Mucosa of rectum (tissue), 2 donors: Measurements from ENCODE around the gene DEPDC1.

ENCODE experiments used
- H3K27ac ChIP-seq, 2 donors: one replicate each; pipeline ENCODE4 v1.7.0; 2013; ENCODE audit warnings: inconsistent platforms in 2 of 2, low read depth in 2 of 2, low read length in 2 of 2
- H3K27me3 ChIP-seq, 2 donors: one replicate each; pipeline ENCODE4 v1.7.0; 2013; ENCODE audit warnings: low read length in 2 of 2; ENCODE audit not compliant: control insufficient read depth in 2 of 2, insufficient read depth in 2 of 2
- H3K36me3 ChIP-seq, 2 donors: one replicate each; pipeline ENCODE4 v1.7.0; 2013; ENCODE audit warnings: low read length in 2 of 2; ENCODE audit not compliant: control insufficient read depth in 2 of 2, insufficient read depth in 2 of 2
- H3K4me1 ChIP-seq, 2 donors: one replicate each; pipeline ENCODE4 v1.7.0; 2013; ENCODE audit warnings: low read length in 2 of 2, mild to moderate bottlenecking in 1 of 2; ENCODE audit not compliant: control insufficient read depth in 2 of 2, insufficient read depth in 2 of 2
- H3K4me3 ChIP-seq, 2 donors: one replicate each; pipeline ENCODE4 v1.7.0; 2013; ENCODE audit warnings: low read length in 2 of 2
- H3K9ac ChIP-seq, 2 donors: one replicate each; pipeline ENCODE4 v1.7.0; 2013; ENCODE audit warnings: low read length in 2 of 2, low read depth in 1 of 2, mild to moderate bottlenecking in 1 of 2
- H3K9me3 ChIP-seq, 2 donors: one replicate each; pipeline ENCODE4 v1.7.0; 2013; ENCODE audit warnings: low read length in 2 of 2; ENCODE audit not compliant: control insufficient read depth in 2 of 2
- donor health status: healthy.
- donor health status: Normal muscosa, but diverticular disease.

DEPDC1 gene

GRCh38 chr1:68426594-68426993, 70.3 kb downstream of the DEPDC1 start:
- Histone ChIP-seq H3K9me3 (no peaks in the 10 kb centered on the region), H3K27me3 (no peaks in the 10 kb centered on the region), H3K36me3 (no peaks in the 10 kb centered on the region), H3K4me1 (no peaks in the 10 kb centered on the region), H3K9ac (no peak overlapping the region), H3K4me3 (no peak overlapping the region), H3K27ac (no peak overlapping the region)
